Fibroblast of lung (primary cell): ENCODE results near the gene S100P.

Source experiments
- CTCF ChIP-seq, 2 donors: IDR thresholded peaks in 1 of 2; conservative IDR thresholded peaks in 1 of 2; 1 replicate in 1 of 2; 2 replicates in 1 of 2; pipeline ENCODE4 v1.5.1; 2011 to 2012; ENCODE audit warnings: low read length in 2 of 2, control low read depth in 1 of 2, inconsistent platforms in 1 of 2, low read depth in 1 of 2, mild to moderate bottlenecking in 1 of 2
- EZH2 ChIP-seq: IDR thresholded peaks from 2 replicates; pipeline ENCODE4 v1.5.1; 2012; ENCODE audit warnings: low read length, control low read depth, mild to moderate bottlenecking; ENCODE audit errors: missing control alignments

DNA sequence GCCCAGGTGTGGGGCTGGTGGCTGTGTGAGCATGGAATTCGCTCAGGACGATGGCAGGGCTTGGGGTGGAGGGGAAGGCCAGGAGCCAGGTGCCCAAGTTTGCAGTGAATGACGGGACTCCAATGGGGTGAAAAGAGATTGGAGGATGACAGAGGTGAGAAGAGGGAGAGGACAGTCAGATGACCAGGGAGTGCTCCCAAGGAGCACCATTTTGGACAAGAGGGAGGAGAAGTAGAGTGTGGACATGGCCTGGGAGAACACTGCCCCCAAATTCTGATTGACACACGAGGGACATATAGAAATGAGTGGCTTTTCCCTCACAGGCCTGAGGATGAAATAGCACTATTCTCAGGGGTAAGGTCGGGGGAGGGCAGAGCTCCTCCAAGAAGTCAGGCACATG lies 46.5 kb upstream of the S100P start:
- no peak for TF ChIP-seq CTCF (conservative IDR thresholded peaks at IDR 0.05 in 1 of 2, IDR thresholded peaks at IDR 0.05 in 1 of 2; ENCODE audit: low read depth in 1 of 2, low read length in 2 of 2)
- TF ChIP-seq EZH2 = no peak
